ENCODE measurements around the gene TYW3. TPM values are rescaled to one million over a fixed set of nuclear protein-coding genes. Genes with fewer than 3 reads are reported as not detected.

The TYW3 gene
- polyA plus RNA-seq, 3 donors, result 5.0 to 6.0 (median 5.2) TPM

- H3K27me3 ChIP-seq (ENCODE audit: control insufficient read depth in 2 of 2, insufficient read depth in 2 of 2, low read length in 2 of 2), result no peaks in the 10 kb centered on the region
- no peaks in the 10 kb centered on the region for H3K79me2 ChIP-seq (ENCODE audit: insufficient read depth, low read length)
- no peak for DNase-seq
- peaks cover 0 to 2% (median 1%) of the 10 kb centered on the region in 3 donors for H3K27me3 Mint-ChIP-seq (ENCODE audit: low read depth in 3 of 3)
- H3K27ac Mint-ChIP-seq, result no peak overlapping the region
- H3K4me3 Mint-ChIP-seq, result no peak overlapping the region
- no peaks in the 10 kb centered on the region for H3K9me3 ChIP-seq (replicated peaks in 1 of 2; ENCODE audit: control insufficient read depth in 1 of 2, insufficient read depth in 1 of 2, low read length in 2 of 2)
- no peak for TF ChIP-seq CTCF (IDR thresholded peaks at IDR 0.05)
- H4K20me1 ChIP-seq (ENCODE audit: insufficient read depth, low read length), result no peaks in the 10 kb centered on the region
- intact Hi-C loops (cut with micrococcal nuclease), result no loop called here
- no peak overlapping the region for H3K9ac ChIP-seq (ENCODE audit: insufficient read depth, low read length, poor library complexity, severe bottlenecking)
- H3K4me1 Mint-ChIP-seq, result no peaks in the 10 kb centered on the region
- WGBS (ENCODE audit: insufficient coverage), result no CpG with 5 or more reads among the region's 4 CpGs
- H3K4me1 ChIP-seq (ENCODE audit: control insufficient read depth in 1 of 2, insufficient read depth in 2 of 2, low read length in 2 of 2), result no peaks in the 10 kb centered on the region
- H3K4me2 ChIP-seq (replicated peaks; ENCODE audit: extremely low read depth, low read length, poor library complexity, severe bottlenecking), result no peak overlapping the region
- H2AFZ ChIP-seq (ENCODE audit: insufficient read depth, low read depth, low read length, poor library complexity, severe bottlenecking), result no peak overlapping the region
- H3K4me3 ChIP-seq (replicated peaks in 1 of 3; ENCODE audit: low read depth in 2 of 3, low read length in 3 of 3), result no peak overlapping the region
- H3K36me3 Mint-ChIP-seq, result no peaks in the 10 kb centered on the region
- no peaks in the 10 kb centered on the region for H3K9me3 Mint-ChIP-seq
- H3K27ac ChIP-seq (ENCODE audit: low read depth in 1 of 2, low read length in 2 of 2), result no peak overlapping the region
- no peaks in the 10 kb centered on the region for H3K36me3 ChIP-seq (replicated peaks in 1 of 2; ENCODE audit: control insufficient read depth in 1 of 2, insufficient read depth in 2 of 2, low read length in 2 of 2)
These were observed 42.0 kb upstream of the TYW3 start for GRCh38 chr1:74690909-74691308.

GRCh38 chr1:74693473-74693872, 39.5 kb upstream of the TYW3 start:
- H2AFZ ChIP-seq (ENCODE audit: insufficient read depth, low read depth, low read length, poor library complexity, severe bottlenecking), result no peak overlapping the region

More at GRCh38 chr1:74693473-74693872, 39.5 kb upstream of the TYW3 start:
- Histone ChIP-seq H3K4me2 (replicated peaks; ENCODE audit: extremely low read depth, low read length, poor library complexity, severe bottlenecking) (no peak overlapping the region), H4K20me1 (ENCODE audit: insufficient read depth, low read length) (no peaks in the 10 kb centered on the region), H3K9me3 (replicated peaks in 1 of 2; ENCODE audit: control insufficient read depth in 1 of 2, insufficient read depth in 1 of 2, low read length in 2 of 2) (no peaks in the 10 kb centered on the region), H3K79me2 (ENCODE audit: insufficient read depth, low read length) (no peaks in the 10 kb centered on the region), H3K36me3 (replicated peaks in 1 of 2; ENCODE audit: control insufficient read depth in 1 of 2, insufficient read depth in 2 of 2, low read length in 2 of 2) (no peaks in the 10 kb centered on the region), H3K9ac (ENCODE audit: insufficient read depth, low read length, poor library complexity, severe bottlenecking) (no peak overlapping the region), H3K4me3 (replicated peaks in 1 of 3; ENCODE audit: low read depth in 2 of 3, low read length in 3 of 3) (no peak overlapping the region), H3K27me3 (ENCODE audit: control insufficient read depth in 2 of 2, insufficient read depth in 2 of 2, low read length in 2 of 2) (no peaks in the 10 kb centered on the region), H3K27ac (ENCODE audit: low read depth in 1 of 2, low read length in 2 of 2) (no peak overlapping the region), H3K4me1 (ENCODE audit: control insufficient read depth in 1 of 2, insufficient read depth in 2 of 2, low read length in 2 of 2) (no peaks in the 10 kb centered on the region)
- Mint-ChIP-seq H3K27me3 (ENCODE audit: low read depth in 3 of 3) (peaks cover 0 to 2% (median 1%) of the 10 kb centered on the region in 3 donors), H3K4me3 (no peak overlapping the region), H3K9me3 (no peaks in the 10 kb centered on the region), H3K36me3 (no peaks in the 10 kb centered on the region), H3K27ac (no peak overlapping the region), H3K4me1 (no peaks in the 10 kb centered on the region)
- DNase-seq, result no peak
- no peak for TF ChIP-seq CTCF (IDR thresholded peaks at IDR 0.05)
- intact Hi-C loops (cut with micrococcal nuclease), result no loop called here
- WGBS (ENCODE audit: insufficient coverage), result 73% methylated on average over 2 of the region's 2 CpGs
